PC-3 (cell line): ENCODE results near the gene CCDC88B. TPM values are rescaled to one million over a fixed set of nuclear protein-coding genes. Genes with fewer than 3 reads are reported as not detected.

ENCODE experiments used
- ATAC-seq: fragments of 200-7000 bp; cut with Tn5 transposase; 2 replicates; pipeline ENCODE4 v1.9.1; 2020; ENCODE audit warnings: mild to moderate bottlenecking, moderate library complexity
- BruUV-seq: library from RNA; stranded (reverse); fragments of 400-500 nt; replicated peaks from 2 replicates; lab custom pipeline; 2021; lab: Mats Ljungman, UMichigan
- CTCF ChIA-PET: fragments of 300-600 bp; sonication (Branson Sonifier 250); formaldehyde crosslinking; loops from one replicate; lab custom pipeline; 2022; ENCODE audit warnings: antibody characterized with exemption; lab: Charles Lee
- POLR2A ChIA-PET: fragments of 300-600 bp; sonication (Branson Sonifier 250); formaldehyde crosslinking; loops from one replicate; lab custom pipeline; 2022; ENCODE audit warnings: antibody characterized with exemption; ENCODE audit not compliant: unreplicated experiment; lab: Charles Lee
- DNase-seq: peaks from one replicate; pipeline ENCODE4 v3.0.0-alpha.2; 2015
- H2AFZ ChIP-seq: fragments of 300-600 bp; sonication (generic); 2 replicates; pipeline ENCODE4 v1.6.0; 2016; ENCODE audit warnings: antibody characterized with exemption, low read length
- H3F3A ChIP-seq: fragments of 300-600 bp; sonication (generic); one replicate; pipeline ENCODE4 v1.6.0; 2017; ENCODE audit warnings: antibody characterized with exemption, low read length, control low read depth, mild to moderate bottlenecking; ENCODE audit not compliant: unreplicated experiment
- H3K27ac ChIP-seq: fragments of 300-600 bp; sonication (generic); 2 replicates; pipeline ENCODE4 v1.5.1; 2016; ENCODE audit warnings: mild to moderate bottlenecking, low read length
- H3K27me3 ChIP-seq: fragments of 300-600 bp; sonication (generic); 2 replicates; pipeline ENCODE4 v1.6.1; 2016; ENCODE audit warnings: low read length, mixed read lengths
- H3K36me3 ChIP-seq: fragments of 300-600 bp; sonication (generic); 2 replicates; pipeline ENCODE4 v1.6.1; 2016; ENCODE audit warnings: low read depth, mixed run types, low read length, mixed read lengths
- H3K4me1 ChIP-seq: fragments of 300-600 bp; sonication (generic); 2 replicates; pipeline ENCODE4 v1.5.1; 2016; ENCODE audit warnings: low read length; ENCODE audit not compliant: insufficient read depth
- H3K4me2 ChIP-seq: fragments of 300-600 bp; sonication (generic); 2 replicates; pipeline ENCODE4 v1.6.0; 2016; ENCODE audit warnings: low read length
- H3K4me3 ChIP-seq: fragments of 300-600 bp; sonication (generic); 2 replicates; pipeline ENCODE4 v1.5.1; 2016; ENCODE audit warnings: mild to moderate bottlenecking, low read length, mixed read lengths
- H3K79me2 ChIP-seq: fragments of 300-600 bp; sonication (generic); 2 replicates; pipeline ENCODE4 v1.6.1; 2017; ENCODE audit warnings: low read length, mixed read lengths
- H3K9ac ChIP-seq: fragments of 300-600 bp; sonication (generic); 2 replicates; pipeline ENCODE4 v1.6.0; 2016; ENCODE audit warnings: mild to moderate bottlenecking, low read length
- H3K9me2 ChIP-seq: fragments of 300-600 bp; sonication (generic); replicated peaks from 2 replicates; pipeline ENCODE4 v1.6.1; 2016; ENCODE audit warnings: mixed run types, low read length, mixed read lengths
- H3K9me3 ChIP-seq: fragments of 300-600 bp; sonication (generic); 2 replicates; pipeline ENCODE4 v1.6.1; 2016; ENCODE audit warnings: low read length, mixed read lengths
- H4K20me1 ChIP-seq: fragments of 300-600 bp; sonication (generic); 2 replicates; pipeline ENCODE4 v1.6.1; 2016; ENCODE audit warnings: low read length, mixed read lengths
- CTCF ChIP-seq: fragments of 300-600 bp; sonication (generic); conservative IDR thresholded peaks from 2 replicates; pipeline ENCODE4 v1.5.1; 2017; ENCODE audit warnings: antibody characterized with exemption, low read depth, mild to moderate bottlenecking, low read length
- EZH2 ChIP-seq: fragments of 300-600 bp; sonication (generic); IDR thresholded peaks from one replicate; pipeline ENCODE4 v1.6.1; 2017; ENCODE audit warnings: antibody characterized with exemption, mild to moderate bottlenecking, low read length; ENCODE audit not compliant: unreplicated experiment
- EZH2phosphoT487 ChIP-seq: fragments of 300-600 bp; sonication (generic); IDR thresholded peaks from 2 replicates; pipeline ENCODE4 v1.6.1; 2018; ENCODE audit warnings: mild to moderate bottlenecking, antibody characterized with exemption, low read length, borderline replicate concordance
- intact Hi-C: fragments of 100-400 bp; cut with micrococcal nuclease; formaldehyde crosslinking; loops from 2 replicates; pipeline ENCODE4 v1.9.0; 2023
- total RNA-seq: library from RNA; depleted of rRNA; stranded (reverse); fragments of >200 nt; gene quantifications from 2 replicates; pipeline ENCODE4 v1.2.3, GENCODE V29; 2014

CCDC88B gene
- total RNA-seq, 1 experiment from 2014 or later, result 21.0 TPM

- intact Hi-C loops, result loop anchor here (2.0 kb wide), 1 partner anchor 18 kb away; the partner anchor contains the start of gene TRMT112
- peak overlapping the region; percentile 68 for H3K4me2 ChIP-seq
Measured at GRCh38 chr11:64334764-64335735, 5.0 kb upstream of the CCDC88B start.

DNA sequence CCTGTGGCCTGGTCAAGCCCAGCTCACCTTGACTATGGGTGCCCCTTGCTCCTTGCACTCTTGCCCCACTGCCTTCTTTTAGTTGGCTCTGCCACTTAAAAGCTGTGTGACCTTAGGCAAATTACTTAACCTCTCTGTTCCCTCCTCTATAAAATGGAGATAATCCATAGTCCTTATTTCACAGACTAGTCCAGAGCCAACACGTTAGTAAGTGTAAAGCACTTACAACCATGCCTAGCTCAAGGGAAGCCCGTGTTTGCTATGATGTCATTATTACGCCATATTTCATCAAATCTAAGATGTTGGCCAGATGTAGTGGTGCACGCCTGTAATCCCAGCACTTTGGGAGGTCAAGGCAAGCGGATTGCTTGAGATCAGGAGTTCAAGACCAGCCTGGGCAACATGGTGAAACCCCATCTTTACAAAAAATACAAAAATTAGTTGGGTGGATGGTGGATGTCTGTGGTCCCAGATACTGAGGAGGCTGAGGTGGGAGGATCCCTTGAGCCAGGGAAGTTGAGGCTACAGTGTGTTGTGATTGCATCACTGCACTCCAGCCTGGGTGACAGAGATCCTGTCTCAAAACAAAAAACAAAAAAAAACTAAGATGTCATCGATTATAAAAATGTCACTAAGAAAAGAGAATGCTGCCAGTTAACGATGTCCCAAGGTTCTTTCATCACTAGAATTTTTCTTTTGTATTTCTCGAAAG is 2.3 kb upstream of the CCDC88B start:
- peaks cover 16% of the 10 kb centered on the region for H3K4me1 ChIP-seq
- no peak overlapping the region for H2AFZ ChIP-seq
- H3K9me3 ChIP-seq, result no peaks in the 10 kb centered on the region
- no peaks in the 10 kb centered on the region for H3K9me2 ChIP-seq
- BruUV-seq, result no TSS peak
- POLR2A ChIA-PET, result interaction anchor here (0.7 kb wide), 1 partner anchor 98 kb away, joined by 5 read pairs; no protein-coding TSS in a partner anchor
- no peak overlapping the region for H3K27ac ChIP-seq
- H3K79me2 ChIP-seq, result no peaks in the 10 kb centered on the region
- ATAC-seq, result no peak
- H3K4me3 ChIP-seq, result no peak overlapping the region
- TF ChIP-seq CTCF, result no peak
- TF ChIP-seq EZH2phosphoT487, result no peak
- no peak for TF ChIP-seq EZH2
- intact Hi-C loops, result no loop called here
- H4K20me1 ChIP-seq, result no peaks in the 10 kb centered on the region
- H3K4me2 ChIP-seq, result no peak overlapping the region
- H3K36me3 ChIP-seq, result no peaks in the 10 kb centered on the region
- peaks cover under 1% of the 10 kb centered on the region for H3F3A ChIP-seq
- CTCF ChIA-PET, result no interaction called here
- H3K27me3 ChIP-seq, result no peaks in the 10 kb centered on the region
- no peak overlapping the region for H3K9ac ChIP-seq
- DNase-seq, result no peak

More at GRCh38 chr11:64334764-64335735, 5.0 kb upstream of the CCDC88B start:
- DNase-seq (peak; percentile 100), ATAC-seq (peak; percentile 87)
- BruUV-seq, result no TSS peak
- Histone ChIP-seq H3K4me1 (peaks cover 28% of the 10 kb centered on the region), H2AFZ (no peak overlapping the region), H3K36me3 (no peaks in the 10 kb centered on the region), H3K27ac (peak overlapping the region; percentile 55), H3K9me3 (no peaks in the 10 kb centered on the region), H3K27me3 (no peaks in the 10 kb centered on the region), H3K79me2 (no peaks in the 10 kb centered on the region), H4K20me1 (no peaks in the 10 kb centered on the region), H3K9me2 (no peaks in the 10 kb centered on the region), H3K9ac (no peak overlapping the region), H3F3A (peaks cover 5% of the 10 kb centered on the region), H3K4me3 (no peak overlapping the region)
- ChIA-PET POLR2A (interaction anchor here (1.5 kb wide), 1 partner anchor 17 kb away, joined by 10 read pairs; the partner anchor contains the start of genes PRDX5 and TRMT112), CTCF (interaction anchor here (0.5 to 1.3 kb wide), 4 partner anchors 18 to 150 kb away, joined by 5 to 8 read pairs (median 7); partner anchors contain the start of genes PRDX5 and TRMT112)
- TF ChIP-seq CTCF (no peak), EZH2 (no peak), EZH2phosphoT487 (no peak)
